ENCODE data around the gene CAMK2B.

DNA sequence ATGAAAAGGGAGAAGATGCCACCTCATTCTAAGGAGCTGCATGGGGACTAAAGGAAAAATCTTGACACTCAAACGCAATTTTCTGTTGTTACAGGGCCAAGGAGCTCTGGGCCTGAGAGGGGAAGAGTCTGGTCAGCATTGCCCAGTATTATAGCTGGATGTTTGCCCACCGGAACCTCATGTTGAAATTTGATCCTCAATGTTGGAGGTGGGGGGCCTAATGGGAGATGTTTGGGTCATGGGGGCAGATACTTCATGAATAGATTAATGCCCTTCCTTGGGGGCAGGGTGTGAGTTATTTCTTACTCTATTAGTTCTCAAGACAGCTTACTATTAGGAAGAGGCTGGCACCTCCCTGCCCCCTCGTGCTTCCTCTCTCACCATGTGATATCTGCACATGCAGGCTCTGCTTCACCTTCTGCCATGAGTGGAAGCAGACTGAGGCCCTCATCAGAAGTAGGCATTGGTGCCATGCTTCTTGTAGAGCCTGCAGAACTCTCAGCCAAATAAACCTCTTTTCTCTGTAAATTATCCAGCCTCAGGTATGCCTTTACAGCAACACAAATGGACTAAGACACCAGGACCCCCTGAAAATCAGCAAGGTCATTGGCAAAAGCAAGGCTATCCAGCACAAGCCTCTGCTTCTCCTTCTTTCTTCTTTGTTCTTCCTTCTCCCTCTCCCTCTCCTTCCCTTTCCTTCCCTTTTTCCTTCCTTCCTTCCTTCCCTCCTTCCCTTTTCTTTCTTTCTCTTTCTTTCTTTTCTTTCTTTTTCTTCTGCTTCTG lies 151.3 kb downstream of the CAMK2B start:
- TF ChIP-seq, protein P1, sequence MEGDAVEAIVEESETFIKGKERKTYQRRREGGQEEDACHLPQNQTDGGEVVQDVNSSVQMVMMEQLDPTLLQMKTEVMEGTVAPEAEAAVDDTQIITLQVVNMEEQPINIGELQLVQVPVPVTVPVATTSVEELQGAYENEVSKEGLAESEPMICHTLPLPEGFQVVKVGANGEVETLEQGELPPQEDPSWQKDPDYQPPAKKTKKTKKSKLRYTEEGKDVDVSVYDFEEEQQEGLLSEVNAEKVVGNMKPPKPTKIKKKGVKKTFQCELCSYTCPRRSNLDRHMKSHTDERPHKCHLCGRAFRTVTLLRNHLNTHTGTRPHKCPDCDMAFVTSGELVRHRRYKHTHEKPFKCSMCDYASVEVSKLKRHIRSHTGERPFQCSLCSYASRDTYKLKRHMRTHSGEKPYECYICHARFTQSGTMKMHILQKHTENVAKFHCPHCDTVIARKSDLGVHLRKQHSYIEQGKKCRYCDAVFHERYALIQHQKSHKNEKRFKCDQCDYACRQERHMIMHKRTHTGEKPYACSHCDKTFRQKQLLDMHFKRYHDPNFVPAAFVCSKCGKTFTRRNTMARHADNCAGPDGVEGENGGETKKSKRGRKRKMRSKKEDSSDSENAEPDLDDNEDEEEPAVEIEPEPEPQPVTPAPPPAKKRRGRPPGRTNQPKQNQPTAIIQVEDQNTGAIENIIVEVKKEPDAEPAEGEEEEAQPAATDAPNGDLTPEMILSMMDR (IDR thresholded peaks at IDR 0.05) = no peak
- no peak for TF ChIP-seq EP300 (IDR thresholded peaks at IDR 0.05)
